Raji (cell line): ENCODE measurements around the gene RBM20.

ENCODE experiments used
- POLR2A ChIP-seq: IDR thresholded peaks from 2 replicates; pipeline ENCODE4 v1.6.1; 2011; ENCODE audit warnings: low read depth, low read length, control low read depth; ENCODE audit not compliant: insufficient read depth

The RBM20 gene

GRCh38 chr10:110834629-110835301, 190.6 kb downstream of the RBM20 start:
- TF ChIP-seq POLR2A: no peak

GRCh38 chr10:110835841-110836240, 191.7 kb downstream of the RBM20 start:
- TF ChIP-seq POLR2A: no peak

GRCh38 chr10:110836706-110837105, 192.6 kb downstream of the RBM20 start:
- TF ChIP-seq POLR2A: no peak

GRCh38 chr10:110837418-110838171, 193.5 kb downstream of the RBM20 start:
- no peak for TF ChIP-seq POLR2A

GRCh38 chr10:110840225-110840922, 196.2 kb downstream of the RBM20 start:
- TF ChIP-seq POLR2A: no peak

GRCh38 chr10:110840923-110841428, 196.8 kb downstream of the RBM20 start:
- TF ChIP-seq POLR2A: no peak

GRCh38 chr10:110841767-110842267, 197.7 kb downstream of the RBM20 start:
- TF ChIP-seq POLR2A: peak; percentile 41; the same call in 1 of the 2 replicates

GRCh38 chr10:110842326-110842904, 198.3 kb downstream of the RBM20 start:
- TF ChIP-seq POLR2A: no peak

- TF ChIP-seq POLR2A: no peak
Observed at GRCh38 chr10:110843031-110843430, 198.9 kb downstream of the RBM20 start.

- no peak for TF ChIP-seq POLR2A
Observed at GRCh38 chr10:110843796-110844616, 199.9 kb downstream of the RBM20 start.

GRCh38 chr10:110844617-110844881, 200.4 kb downstream of the RBM20 start:
- no peak for TF ChIP-seq POLR2A

- no peak for TF ChIP-seq POLR2A
Observed at GRCh38 chr10:110845192-110845755, 201.1 kb downstream of the RBM20 start.

- TF ChIP-seq POLR2A: no peak
Observed at GRCh38 chr10:110845756-110846620, 201.9 kb downstream of the RBM20 start.
